Osteocyte (in vitro differentiated cells): ENCODE results near the gene SIL1. TPM values are rescaled to one million over a fixed set of nuclear protein-coding genes. Genes with fewer than 3 reads are reported as not detected.

ENCODE experiments used
- DNase-seq: peaks from one replicate; pipeline ENCODE4 v3.0.0; 2021; ENCODE audit warnings: mixed read lengths; ENCODE audit not compliant: unreplicated experiment; ENCODE audit errors: extremely low spot score
- H3K27ac Mint-ChIP-seq: one replicate; pipeline ENCODE4 v1.8.0; 2021; ENCODE audit warnings: mild to moderate bottlenecking, mixed read lengths; ENCODE audit not compliant: unreplicated experiment
- H3K27me3 Mint-ChIP-seq: one replicate; pipeline ENCODE4 v1.8.0; 2021; ENCODE audit warnings: mixed read lengths; ENCODE audit not compliant: unreplicated experiment
- H3K36me3 Mint-ChIP-seq: one replicate; pipeline ENCODE4 v1.8.0; 2021; ENCODE audit warnings: mixed read lengths; ENCODE audit not compliant: unreplicated experiment
- H3K4me1 Mint-ChIP-seq: one replicate; pipeline ENCODE4 v1.8.0; 2021; ENCODE audit warnings: mixed read lengths; ENCODE audit not compliant: unreplicated experiment
- H3K4me3 Mint-ChIP-seq: one replicate; pipeline ENCODE4 v1.8.0; 2021; ENCODE audit warnings: mild to moderate bottlenecking, moderate library complexity, mixed read lengths; ENCODE audit not compliant: unreplicated experiment
- H3K9me3 Mint-ChIP-seq: one replicate; pipeline ENCODE4 v1.8.0; 2021; ENCODE audit warnings: mixed read lengths; ENCODE audit not compliant: unreplicated experiment
- CTCF ChIP-seq: fragments of 200-600 bp; sonication (generic); IDR thresholded peaks from 2 replicates; pipeline ENCODE4 v1.5.0; 2021; ENCODE audit warnings: antibody characterized with exemption, mild to moderate bottlenecking, moderate library complexity
- total RNA-seq: library from RNA; stranded (reverse); gene quantifications from 2 replicates; pipeline ENCODE4 v1.2.1, GENCODE V29; 2021

The SIL1 gene
- total RNA-seq, 1 donor from 2014 or later, result 58.4 TPM

- Mint-ChIP-seq H3K9me3 (no peaks in the 10 kb centered on the region), H3K36me3 (no peaks in the 10 kb centered on the region), H3K27me3 (no peaks in the 10 kb centered on the region), H3K4me3 (no peak overlapping the region), H3K4me1 (peaks cover 10% of the 10 kb centered on the region), H3K27ac (no peak overlapping the region)
- DNase-seq, result no peak
- TF ChIP-seq CTCF, result no peak
These were observed 225.3 kb downstream of the SIL1 start for GRCh38 chr5:138972836-138973235.

- no peak for TF ChIP-seq CTCF
- no peak for DNase-seq
- Mint-ChIP-seq H3K36me3 (no peaks in the 10 kb centered on the region), H3K27ac (no peak overlapping the region), H3K9me3 (no peaks in the 10 kb centered on the region), H3K4me1 (peaks cover 10% of the 10 kb centered on the region), H3K27me3 (no peaks in the 10 kb centered on the region), H3K4me3 (no peak overlapping the region)
These were observed 225.9 kb downstream of the SIL1 start for GRCh38 chr5:138972230-138972629.

GRCh38 chr5:138969323-138970002, 228.7 kb downstream of the SIL1 start:
- peaks cover 9% of the 10 kb centered on the region for H3K4me1 Mint-ChIP-seq
- TF ChIP-seq CTCF, result no peak
- H3K9me3 Mint-ChIP-seq, result no peaks in the 10 kb centered on the region
- H3K4me3 Mint-ChIP-seq, result no peak overlapping the region
- no peaks in the 10 kb centered on the region for H3K36me3 Mint-ChIP-seq
- no peak overlapping the region for H3K27ac Mint-ChIP-seq
- no peaks in the 10 kb centered on the region for H3K27me3 Mint-ChIP-seq
- DNase-seq, result no peak

GRCh38 chr5:138968601-138969000, 229.6 kb downstream of the SIL1 start:
- no peak for TF ChIP-seq CTCF
- Mint-ChIP-seq H3K4me1 (peaks cover 10% of the 10 kb centered on the region), H3K27ac (no peak overlapping the region), H3K27me3 (no peaks in the 10 kb centered on the region), H3K9me3 (no peaks in the 10 kb centered on the region), H3K36me3 (no peaks in the 10 kb centered on the region), H3K4me3 (no peak overlapping the region)
- no peak for DNase-seq

GRCh38 chr5:138967791-138968448, 230.2 kb downstream of the SIL1 start:
- no peaks in the 10 kb centered on the region for H3K36me3 Mint-ChIP-seq
- DNase-seq, result no peak
- TF ChIP-seq CTCF, result no peak
- peaks cover 12% of the 10 kb centered on the region for H3K4me1 Mint-ChIP-seq
- H3K27me3 Mint-ChIP-seq, result no peaks in the 10 kb centered on the region
- H3K4me3 Mint-ChIP-seq, result no peak overlapping the region
- H3K27ac Mint-ChIP-seq, result no peak overlapping the region
- no peaks in the 10 kb centered on the region for H3K9me3 Mint-ChIP-seq
